Measurements from ENCODE around the gene SHC1. TPM values are rescaled to one million over a fixed set of nuclear protein-coding genes. Genes with fewer than 3 reads are reported as not detected.

Gene SHC1
- total RNA-seq, 1 experiment from 2014 or later: 199 TPM

DNA sequence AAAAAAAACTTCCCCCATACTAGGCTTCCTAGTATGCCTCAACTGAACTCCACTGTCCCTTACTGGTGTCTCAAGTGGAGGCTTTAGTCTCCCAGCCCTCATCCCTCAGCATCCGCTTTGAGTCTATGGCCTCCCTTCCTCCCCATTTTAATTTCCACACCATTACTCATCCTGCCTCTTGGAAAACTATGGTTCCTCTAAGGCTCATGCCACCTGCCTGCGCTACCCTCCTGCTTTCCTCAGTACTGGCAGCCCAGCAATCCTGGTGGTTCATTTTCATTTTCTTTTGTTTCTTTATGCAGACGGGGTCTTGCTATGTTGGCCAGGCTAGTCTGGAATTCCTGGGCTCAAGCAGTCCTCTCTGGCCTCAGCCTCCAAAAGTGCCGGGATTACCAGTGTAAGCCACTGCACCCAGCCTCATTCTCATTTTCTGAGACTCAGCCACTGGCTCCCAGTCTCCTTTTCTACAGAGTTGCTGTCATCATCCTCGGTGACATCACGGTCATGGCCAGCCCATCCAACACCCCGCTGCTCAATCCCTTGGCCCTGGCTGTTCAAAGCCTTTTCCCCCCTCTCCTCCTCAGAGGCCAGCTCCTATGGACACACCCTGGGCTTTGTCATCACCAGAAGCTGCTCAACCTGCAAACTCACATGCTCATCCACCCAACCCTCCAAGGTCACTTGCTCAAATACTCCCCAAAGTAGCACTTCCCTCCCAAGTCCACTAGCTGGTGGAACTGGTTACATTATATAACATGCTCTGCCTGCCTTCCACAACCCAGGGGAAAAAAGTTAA is 31.7 kb downstream of the SHC1 start:
- Mint-ChIP-seq H3K27me3 (ENCODE audit: low read depth) (peaks cover 3% of the 10 kb centered on the region; the same call in 1 of the 2 replicates), H3K4me1 (peaks cover 30% of the 10 kb centered on the region), H3K27ac (peak overlapping the region; percentile 43), H3K9me3 (no peaks in the 10 kb centered on the region), H3K36me3 (no peaks in the 10 kb centered on the region; the same call in 1 of the 2 replicates), H3K4me3 (0 out of 2 replicates have a peak overlapping the region, but pooled peaks have one; percentile 92)
- TF ChIP-seq GTF2I (CRISPR knock-in tag; conservative IDR thresholded peaks at IDR 0.05) (no peak), ZNF121 (CRISPR knock-in tag; IDR thresholded peaks at IDR 0.05) (peak; percentile 81; the same call in 1 of the 2 replicates)
- DNase-seq (ENCODE audit: low spot score): no peak
- ChIA-PET POLR2A (interaction anchor here (0.7 kb wide), 1 partner anchor 32 kb away, joined by 3 read pairs; the partner anchor contains the start of gene SHC1), CTCF (interaction anchor here (0.9 to 1.9 kb wide), 4 partner anchors 32 to 379 kb away, joined by 3 to 4 read pairs (median 4); partner anchors contain the start of gene SHC1)
- no peak for ATAC-seq

DNA sequence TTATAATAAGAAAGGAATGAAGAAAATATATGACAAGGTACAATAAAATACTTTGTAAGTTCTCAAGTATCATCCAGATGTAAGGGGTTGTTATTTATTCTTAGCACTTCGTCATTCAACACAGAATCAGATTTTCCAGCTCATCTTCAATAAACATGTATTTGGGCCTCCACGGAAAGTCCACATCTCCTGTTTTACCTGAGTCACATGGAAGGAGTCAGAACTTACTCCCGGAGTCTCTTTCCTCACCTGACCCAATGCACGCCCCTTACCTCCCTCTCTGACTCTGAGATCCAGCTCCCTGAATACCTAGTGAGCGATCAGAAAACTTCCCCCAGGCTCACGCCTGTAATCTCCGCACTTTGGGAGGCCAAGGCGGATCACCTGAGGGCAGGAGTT is 32.6 kb downstream of the SHC1 start:
- POLR2A ChIA-PET: interaction anchor here (0.6 kb wide), 1 partner anchor 776 kb away, joined by 3 read pairs; no protein-coding TSS in a partner anchor

More for the DNA sequence above, 32.6 kb downstream of the SHC1 start:
- CTCF ChIA-PET: interaction anchor here (0.8 to 1.0 kb wide), 3 partner anchors 33 to 378 kb away, joined by 3 to 6 read pairs (median 4); partner anchors contain the start of gene SHC1
- no peaks in the 10 kb centered on the region for H3K9me3 Mint-ChIP-seq
- ATAC-seq: no peak
- H3K4me1 Mint-ChIP-seq: peaks cover 26% of the 10 kb centered on the region
- DNase-seq (ENCODE audit: low spot score): no peak
- H3K27ac Mint-ChIP-seq: peak overlapping the region; percentile 99
- H3K4me3 Mint-ChIP-seq: peak overlapping the region; percentile 92
- peaks cover 3% of the 10 kb centered on the region; the same call in 1 of the 2 replicates for H3K27me3 Mint-ChIP-seq (ENCODE audit: low read depth)
- TF ChIP-seq, protein P1, sequence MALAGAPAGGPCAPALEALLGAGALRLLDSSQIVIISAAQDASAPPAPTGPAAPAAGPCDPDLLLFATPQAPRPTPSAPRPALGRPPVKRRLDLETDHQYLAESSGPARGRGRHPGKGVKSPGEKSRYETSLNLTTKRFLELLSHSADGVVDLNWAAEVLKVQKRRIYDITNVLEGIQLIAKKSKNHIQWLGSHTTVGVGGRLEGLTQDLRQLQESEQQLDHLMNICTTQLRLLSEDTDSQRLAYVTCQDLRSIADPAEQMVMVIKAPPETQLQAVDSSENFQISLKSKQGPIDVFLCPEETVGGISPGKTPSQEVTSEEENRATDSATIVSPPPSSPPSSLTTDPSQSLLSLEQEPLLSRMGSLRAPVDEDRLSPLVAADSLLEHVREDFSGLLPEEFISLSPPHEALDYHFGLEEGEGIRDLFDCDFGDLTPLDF (CRISPR knock-in tag; IDR thresholded peaks at IDR 0.05): no peak
- TF ChIP-seq MXD4 (CRISPR knock-in tag; IDR thresholded peaks at IDR 0.05; ENCODE audit: borderline replicate concordance) (no peak), RORB (CRISPR knock-in tag; IDR thresholded peaks at IDR 0.05) (no peak), PRRX2 (CRISPR knock-in tag; IDR thresholded peaks at IDR 0.05) (no peak), ZNF423 (CRISPR knock-in tag; IDR thresholded peaks at IDR 0.05) (no peak), TEAD4 (CRISPR knock-in tag; IDR thresholded peaks at IDR 0.05) (no peak), RELA (CRISPR knock-in tag; IDR thresholded peaks at IDR 0.05; ENCODE audit: borderline replicate concordance) (no peak), ZNF396 (CRISPR knock-in tag; IDR thresholded peaks at IDR 0.05; ENCODE audit: borderline replicate concordance) (no peak), NFYB (CRISPR knock-in tag; conservative IDR thresholded peaks at IDR 0.05; ENCODE audit: low read depth) (no peak), EMX1 (CRISPR knock-in tag; IDR thresholded peaks at IDR 0.05) (no peak), ZNF317 (CRISPR knock-in tag; IDR thresholded peaks at IDR 0.05; ENCODE audit: borderline replicate concordance, low read depth) (no peak), CBFB (CRISPR knock-in tag; IDR thresholded peaks at IDR 0.05; ENCODE audit: low read depth) (no peak), ZNF416 (CRISPR knock-in tag; IDR thresholded peaks at IDR 0.05) (no peak), ZNF219 (CRISPR knock-in tag; IDR thresholded peaks at IDR 0.05; ENCODE audit: borderline replicate concordance) (no peak)
- TF ChIP-seq, protein P2, sequence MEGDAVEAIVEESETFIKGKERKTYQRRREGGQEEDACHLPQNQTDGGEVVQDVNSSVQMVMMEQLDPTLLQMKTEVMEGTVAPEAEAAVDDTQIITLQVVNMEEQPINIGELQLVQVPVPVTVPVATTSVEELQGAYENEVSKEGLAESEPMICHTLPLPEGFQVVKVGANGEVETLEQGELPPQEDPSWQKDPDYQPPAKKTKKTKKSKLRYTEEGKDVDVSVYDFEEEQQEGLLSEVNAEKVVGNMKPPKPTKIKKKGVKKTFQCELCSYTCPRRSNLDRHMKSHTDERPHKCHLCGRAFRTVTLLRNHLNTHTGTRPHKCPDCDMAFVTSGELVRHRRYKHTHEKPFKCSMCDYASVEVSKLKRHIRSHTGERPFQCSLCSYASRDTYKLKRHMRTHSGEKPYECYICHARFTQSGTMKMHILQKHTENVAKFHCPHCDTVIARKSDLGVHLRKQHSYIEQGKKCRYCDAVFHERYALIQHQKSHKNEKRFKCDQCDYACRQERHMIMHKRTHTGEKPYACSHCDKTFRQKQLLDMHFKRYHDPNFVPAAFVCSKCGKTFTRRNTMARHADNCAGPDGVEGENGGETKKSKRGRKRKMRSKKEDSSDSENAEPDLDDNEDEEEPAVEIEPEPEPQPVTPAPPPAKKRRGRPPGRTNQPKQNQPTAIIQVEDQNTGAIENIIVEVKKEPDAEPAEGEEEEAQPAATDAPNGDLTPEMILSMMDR (IDR thresholded peaks at IDR 0.05): no peak
- TF ChIP-seq, protein P3, sequence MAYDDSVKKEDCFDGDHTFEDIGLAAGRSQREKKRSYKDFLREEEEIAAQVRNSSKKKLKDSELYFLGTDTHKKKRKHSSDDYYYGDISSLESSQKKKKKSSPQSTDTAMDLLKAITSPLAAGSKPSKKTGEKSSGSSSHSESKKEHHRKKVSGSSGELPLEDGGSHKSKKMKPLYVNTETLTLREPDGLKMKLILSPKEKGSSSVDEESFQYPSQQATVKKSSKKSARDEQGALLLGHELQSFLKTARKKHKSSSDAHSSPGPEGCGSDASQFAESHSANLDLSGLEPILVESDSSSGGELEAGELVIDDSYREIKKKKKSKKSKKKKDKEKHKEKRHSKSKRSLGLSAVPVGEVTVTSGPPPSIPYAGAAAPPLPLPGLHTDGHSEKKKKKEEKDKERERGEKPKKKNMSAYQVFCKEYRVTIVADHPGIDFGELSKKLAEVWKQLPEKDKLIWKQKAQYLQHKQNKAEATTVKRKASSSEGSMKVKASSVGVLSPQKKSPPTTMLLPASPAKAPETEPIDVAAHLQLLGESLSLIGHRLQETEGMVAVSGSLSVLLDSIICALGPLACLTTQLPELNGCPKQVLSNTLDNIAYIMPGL (CRISPR knock-in tag; IDR thresholded peaks at IDR 0.05): no peak
- TF ChIP-seq, protein P4, sequence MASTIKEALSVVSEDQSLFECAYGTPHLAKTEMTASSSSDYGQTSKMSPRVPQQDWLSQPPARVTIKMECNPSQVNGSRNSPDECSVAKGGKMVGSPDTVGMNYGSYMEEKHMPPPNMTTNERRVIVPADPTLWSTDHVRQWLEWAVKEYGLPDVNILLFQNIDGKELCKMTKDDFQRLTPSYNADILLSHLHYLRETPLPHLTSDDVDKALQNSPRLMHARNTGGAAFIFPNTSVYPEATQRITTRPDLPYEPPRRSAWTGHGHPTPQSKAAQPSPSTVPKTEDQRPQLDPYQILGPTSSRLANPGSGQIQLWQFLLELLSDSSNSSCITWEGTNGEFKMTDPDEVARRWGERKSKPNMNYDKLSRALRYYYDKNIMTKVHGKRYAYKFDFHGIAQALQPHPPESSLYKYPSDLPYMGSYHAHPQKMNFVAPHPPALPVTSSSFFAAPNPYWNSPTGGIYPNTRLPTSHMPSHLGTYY (CRISPR knock-in tag; IDR thresholded peaks at IDR 0.05): no peak
- TF ChIP-seq, protein P5, sequence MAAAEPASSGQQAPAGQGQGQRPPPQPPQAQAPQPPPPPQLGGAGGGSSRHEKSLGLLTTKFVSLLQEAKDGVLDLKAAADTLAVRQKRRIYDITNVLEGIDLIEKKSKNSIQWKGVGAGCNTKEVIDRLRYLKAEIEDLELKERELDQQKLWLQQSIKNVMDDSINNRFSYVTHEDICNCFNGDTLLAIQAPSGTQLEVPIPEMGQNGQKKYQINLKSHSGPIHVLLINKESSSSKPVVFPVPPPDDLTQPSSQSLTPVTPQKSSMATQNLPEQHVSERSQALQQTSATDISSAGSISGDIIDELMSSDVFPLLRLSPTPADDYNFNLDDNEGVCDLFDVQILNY (CRISPR knock-in tag; IDR thresholded peaks at IDR 0.05): no peak
- TF ChIP-seq, protein P6, sequence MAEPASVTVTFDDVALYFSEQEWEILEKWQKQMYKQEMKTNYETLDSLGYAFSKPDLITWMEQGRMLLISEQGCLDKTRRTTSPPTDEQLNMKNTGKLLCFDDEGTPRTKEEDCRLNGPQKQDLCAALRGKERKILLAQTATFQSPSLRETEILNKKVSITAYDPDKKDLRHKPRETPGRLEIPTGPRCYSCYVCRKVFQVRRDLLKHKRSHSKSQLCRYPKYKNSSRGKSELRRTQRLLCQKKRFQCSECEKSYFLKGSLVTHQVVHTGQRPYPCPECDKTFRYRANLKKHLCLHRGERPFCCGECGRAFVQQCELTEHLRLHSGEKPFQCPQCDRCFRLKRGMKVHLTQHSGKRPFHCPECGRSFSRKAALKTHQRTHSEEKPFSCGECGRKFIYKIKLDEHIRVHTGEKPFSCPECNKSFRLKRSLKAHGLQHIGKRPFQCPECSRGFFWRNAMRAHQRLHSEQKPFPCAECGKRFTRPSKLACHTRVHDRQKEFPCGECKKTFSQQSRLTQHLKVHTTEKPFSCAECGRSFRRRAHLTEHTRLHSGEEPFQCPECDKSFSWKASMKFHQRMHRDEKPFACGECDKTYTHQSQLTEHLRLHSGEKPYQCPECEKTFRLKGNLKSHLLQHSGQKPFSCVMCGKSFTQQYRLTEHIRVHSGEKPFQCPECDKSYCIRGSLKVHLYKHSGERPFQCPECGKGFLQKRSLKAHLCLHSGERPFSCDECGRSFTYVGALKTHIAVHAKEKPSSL (CRISPR knock-in tag; conservative IDR thresholded peaks at IDR 0.05): no peak
- no peaks in the 10 kb centered on the region; the same call in 1 of the 2 replicates for H3K36me3 Mint-ChIP-seq
